OCI-LY3 (cell line): Measurements from ENCODE around the gene URB1.
"Not testable (repeated sequence)": the region's sequence is repeated elsewhere in the genome, so short reads cannot be mapped to it uniquely, and the experiment has no call there.

Source experiments
- H2AFZ ChIP-seq: fragments of 200-600, 300-600 bp; shearing (Covaris generic); 2 replicates; pipeline ENCODE4 v1.6.0; 2014; ENCODE audit warnings: antibody characterized with exemption, low read depth, low read length
- H3K27ac ChIP-seq: fragments of 200-600, 300-600 bp; sonication (generic); 2 replicates; pipeline ENCODE4 v1.5.1; 2014; ENCODE audit warnings: mild to moderate bottlenecking, low read length, moderate library complexity, mixed read lengths
- H3K27me3 ChIP-seq: fragments of 200-600, 300-600 bp; sonication (generic); 2 replicates; pipeline ENCODE4 v1.6.1; 2014; ENCODE audit warnings: low read depth, low read length, mixed read lengths
- H3K36me3 ChIP-seq: fragments of 200-600, 300-600 bp; sonication (generic); replicated peaks from 2 replicates; pipeline ENCODE3; 2014; ENCODE audit warnings: low read depth, low read length, mixed read lengths
- H3K4me1 ChIP-seq: fragments of 300-600, 200-600 bp; sonication (generic); 2 replicates; pipeline ENCODE4 v1.6.1; 2014; ENCODE audit warnings: low read length, mixed read lengths
- H3K4me2 ChIP-seq: fragments of 200-600, 300-600 bp; sonication (generic); 2 replicates; pipeline ENCODE4 v1.6.1; 2014; ENCODE audit warnings: low read length, mixed read lengths
- H3K4me3 ChIP-seq: fragments of 300-600, 200-600 bp; sonication (generic); 2 replicates; pipeline ENCODE4 v1.5.1; 2014; ENCODE audit warnings: antibody characterized with exemption, mild to moderate bottlenecking, low read length, moderate library complexity
- H3K79me2 ChIP-seq: fragments of 300-600, 200-600 bp; shearing (Covaris generic); 2 replicates; pipeline ENCODE4 v1.6.1; 2014; ENCODE audit warnings: mild to moderate bottlenecking, low read length, mixed read lengths
- H3K9ac ChIP-seq: fragments of 300-600, 200-600 bp; shearing (Covaris generic); 2 replicates; pipeline ENCODE4 v1.6.0; 2014; ENCODE audit warnings: mild to moderate bottlenecking, low read length, moderate library complexity
- H3K9me3 ChIP-seq: fragments of 200-600, 300-600 bp; shearing (Covaris generic); 2 replicates; pipeline ENCODE4 v1.6.1; 2014; ENCODE audit warnings: low read length, mixed read lengths; ENCODE audit not compliant: insufficient read depth
- H4K20me1 ChIP-seq: fragments of 200-600, 300-600 bp; sonication (generic); 2 replicates; pipeline ENCODE4 v1.6.1; 2016; ENCODE audit warnings: low read length, mixed read lengths; ENCODE audit not compliant: insufficient read depth
- CTCF ChIP-seq: fragments of 200-600, 300-600 bp; sonication (generic); IDR thresholded peaks from 2 replicates; pipeline ENCODE4 v1.5.1; 2014; ENCODE audit warnings: antibody characterized with exemption, low read length, low read depth
- EZH2phosphoT487 ChIP-seq: fragments of 200-600 bp; shearing (Covaris generic); IDR thresholded peaks from 2 replicates; pipeline ENCODE4 v1.6.1; 2018; ENCODE audit warnings: antibody characterized with exemption, mixed run types, low read depth

The URB1 gene

DNA sequence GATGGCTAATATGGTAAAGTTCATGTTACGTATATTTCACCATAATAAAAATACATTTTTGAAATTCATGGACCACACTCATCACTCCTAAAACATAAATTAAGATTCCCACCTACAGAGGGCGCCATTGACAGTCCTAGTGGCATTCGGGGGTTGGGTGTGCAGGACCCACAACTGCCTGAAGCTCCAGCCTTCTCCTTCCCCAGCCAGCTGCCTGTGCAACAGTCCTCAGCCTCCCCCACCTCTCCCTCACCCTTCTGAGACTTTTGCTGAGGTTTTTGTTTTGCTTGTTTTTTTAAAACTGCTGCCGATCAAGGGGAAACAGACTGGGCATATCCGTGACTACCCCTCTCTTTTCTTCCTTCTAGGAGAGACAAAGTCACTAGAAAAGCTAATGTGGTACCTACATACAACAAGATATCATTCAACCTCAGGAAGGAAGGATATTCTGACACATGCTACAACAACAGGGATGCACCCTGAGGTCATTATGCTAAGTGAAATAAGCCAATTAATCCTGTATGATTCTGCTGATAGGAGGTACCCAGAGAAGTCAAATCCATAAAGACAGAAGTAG is 10.5 kb upstream of the URB1 start:
- H3K4me1 ChIP-seq = peaks cover 4% of the 10 kb centered on the region; the same call in 1 of the 2 replicates
- no peak overlapping the region for H3K27ac ChIP-seq
- peak overlapping the region; percentile 30; the same call in 1 of the 2 replicates for H3K9ac ChIP-seq
- H3K27me3 ChIP-seq = no peaks in the 10 kb centered on the region
- TF ChIP-seq EZH2phosphoT487 (no peak), CTCF (peak; percentile 69)
- H3K9me3 ChIP-seq = no peaks in the 10 kb centered on the region
- H3K4me3 ChIP-seq = peak overlapping the region; percentile 63
- no peaks in the 10 kb centered on the region for H3K36me3 ChIP-seq
- no peaks in the 10 kb centered on the region for H3K79me2 ChIP-seq
- no peaks in the 10 kb centered on the region for H4K20me1 ChIP-seq
- peak overlapping the region; percentile 78 for H3K4me2 ChIP-seq
- H2AFZ ChIP-seq = peak overlapping the region; percentile 96

GRCh38 chr21:32393677-32394001 is 827 bp upstream of the URB1 start:
- peaks cover 14% of the 10 kb centered on the region for H3K4me1 ChIP-seq
- H3K79me2 ChIP-seq = peaks cover 36% of the 10 kb centered on the region
- peaks cover 5% of the 10 kb centered on the region for H3K36me3 ChIP-seq
- H3K9me3 ChIP-seq = no peaks in the 10 kb centered on the region
- no peak overlapping the region for H2AFZ ChIP-seq
- peak overlapping the region; percentile 65 for H3K9ac ChIP-seq
- no peak for TF ChIP-seq EZH2phosphoT487
- TF ChIP-seq CTCF = no peak
- no peak overlapping the region for H3K27ac ChIP-seq
- peaks cover 12% of the 10 kb centered on the region for H4K20me1 ChIP-seq
- H3K27me3 ChIP-seq = no peaks in the 10 kb centered on the region
- H3K4me2 ChIP-seq = peak overlapping the region; percentile 84
- peak overlapping the region; percentile 97 for H3K4me3 ChIP-seq

GRCh38 chr21:32392299-32392879 is 423 bp downstream of the URB1 start:
- TF ChIP-seq EZH2phosphoT487 = no peak
- H3K4me2 ChIP-seq = peak overlapping the region; percentile 78
- H3K27me3 ChIP-seq = no peaks in the 10 kb centered on the region
- peaks cover 48% of the 10 kb centered on the region for H3K79me2 ChIP-seq
- H4K20me1 ChIP-seq = peaks cover 22% of the 10 kb centered on the region
- H2AFZ ChIP-seq = no peak overlapping the region
- peaks cover 19% of the 10 kb centered on the region for H3K4me1 ChIP-seq
- peak overlapping the region; percentile 72 for H3K9ac ChIP-seq
- H3K9me3 ChIP-seq = no peaks in the 10 kb centered on the region
- peaks cover 11% of the 10 kb centered on the region for H3K36me3 ChIP-seq
- peak overlapping the region; percentile 97 for H3K4me3 ChIP-seq
- H3K27ac ChIP-seq = no peak overlapping the region; the same call in 1 of the 2 replicates

- H3K4me1 ChIP-seq = peaks cover 19% of the 10 kb centered on the region
- H3K79me2 ChIP-seq = peaks cover 55% of the 10 kb centered on the region
- no peaks in the 10 kb centered on the region for H3K27me3 ChIP-seq
- TF ChIP-seq CTCF = no peak
- TF ChIP-seq EZH2phosphoT487 = no peak
- peaks cover 11% of the 10 kb centered on the region for H3K36me3 ChIP-seq
- no peak overlapping the region for H2AFZ ChIP-seq
- no peaks in the 10 kb centered on the region for H3K9me3 ChIP-seq
- H3K4me3 ChIP-seq = peak overlapping the region; percentile 97
- peak overlapping the region; percentile 78 for H3K4me2 ChIP-seq
- peak overlapping the region; percentile 72 for H3K9ac ChIP-seq
- no peak overlapping the region for H3K27ac ChIP-seq
- H4K20me1 ChIP-seq = peaks cover 26% of the 10 kb centered on the region
These were observed 1.1 kb downstream of the URB1 start for GRCh38 chr21:32391755-32392154.

DNA sequence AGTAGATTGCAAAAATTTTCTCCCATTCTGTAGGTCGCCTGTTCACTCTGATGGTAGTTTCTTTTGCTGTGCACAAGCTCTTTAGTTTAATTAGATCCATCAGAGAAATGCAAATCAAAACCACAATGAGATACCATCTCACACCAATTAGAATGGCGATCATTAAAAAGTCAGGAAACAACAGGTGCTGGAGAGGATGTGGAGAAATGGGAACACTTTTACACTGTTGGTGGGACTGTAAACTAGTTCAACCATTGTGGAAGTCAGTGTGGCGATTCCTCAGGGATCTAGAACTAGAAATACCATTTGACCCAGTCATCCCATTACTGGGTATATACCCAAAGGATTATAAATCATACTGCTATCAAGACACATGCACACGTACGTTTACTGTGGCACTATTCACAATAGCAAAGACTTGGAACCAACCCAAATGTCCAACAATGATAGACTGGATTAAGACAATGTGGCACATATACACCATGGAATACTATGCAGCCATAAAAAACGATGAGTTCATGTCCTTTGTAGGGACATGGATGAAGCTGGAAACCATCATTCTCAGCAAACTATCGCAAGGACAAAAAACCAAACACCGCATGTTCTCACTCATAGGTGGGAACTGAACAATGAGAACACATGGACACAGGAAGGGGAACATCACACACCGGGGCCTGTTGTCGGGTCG is 2.1 kb downstream of the URB1 start:
- Histone ChIP-seq H3K79me2 (peaks cover 65% of the 10 kb centered on the region), H4K20me1 (peaks cover 30% of the 10 kb centered on the region), H3K4me1 (peaks cover 19% of the 10 kb centered on the region), H3K36me3 (peaks cover 11% of the 10 kb centered on the region)
- not testable (repeated sequence) for H3K27ac ChIP-seq, H3K4me3 ChIP-seq, H3K4me2 ChIP-seq, H3K9me3 ChIP-seq, H3K9ac ChIP-seq, H2AFZ ChIP-seq, H3K27me3 ChIP-seq
